ENCODE data around the gene MYPN.

GRCh38 chr10:68211669-68212068 is 102.4 kb downstream of the MYPN start:
- TF ChIP-seq CTCF (conservative IDR thresholded peaks at IDR 0.05; ENCODE audit: low read depth, low read length) (no peak), EZH2 (IDR thresholded peaks at IDR 0.05; ENCODE audit: low read length, unreplicated experiment) (no peak), EZH2phosphoT487 (IDR thresholded peaks at IDR 0.05; ENCODE audit: borderline replicate concordance, low read length) (no peak)

Measured in PC-3 (cell line).